ENCODE measurements around the gene CACNA1A. TPM values are rescaled to one million over a fixed set of nuclear protein-coding genes. Genes with fewer than 3 reads are reported as not detected.
"Not testable (repeated sequence)": the region's sequence is repeated elsewhere in the genome, so short reads cannot be mapped to it uniquely, and the experiment has no call there.

The CACNA1A gene
- total RNA-seq, 1 experiment from 2014 or later: not detected

GRCh38 chr19:13281567-13282291 is 224.6 kb downstream of the CACNA1A start:
- no peak for DNase-seq (ENCODE audit: low read depth, low spot score)
- in situ Hi-C loops (cut with HindIII; ENCODE audit: low pct_unique_long_range_greater_than_20kb, low sequenced_read_pairs): no loop called here

DNA sequence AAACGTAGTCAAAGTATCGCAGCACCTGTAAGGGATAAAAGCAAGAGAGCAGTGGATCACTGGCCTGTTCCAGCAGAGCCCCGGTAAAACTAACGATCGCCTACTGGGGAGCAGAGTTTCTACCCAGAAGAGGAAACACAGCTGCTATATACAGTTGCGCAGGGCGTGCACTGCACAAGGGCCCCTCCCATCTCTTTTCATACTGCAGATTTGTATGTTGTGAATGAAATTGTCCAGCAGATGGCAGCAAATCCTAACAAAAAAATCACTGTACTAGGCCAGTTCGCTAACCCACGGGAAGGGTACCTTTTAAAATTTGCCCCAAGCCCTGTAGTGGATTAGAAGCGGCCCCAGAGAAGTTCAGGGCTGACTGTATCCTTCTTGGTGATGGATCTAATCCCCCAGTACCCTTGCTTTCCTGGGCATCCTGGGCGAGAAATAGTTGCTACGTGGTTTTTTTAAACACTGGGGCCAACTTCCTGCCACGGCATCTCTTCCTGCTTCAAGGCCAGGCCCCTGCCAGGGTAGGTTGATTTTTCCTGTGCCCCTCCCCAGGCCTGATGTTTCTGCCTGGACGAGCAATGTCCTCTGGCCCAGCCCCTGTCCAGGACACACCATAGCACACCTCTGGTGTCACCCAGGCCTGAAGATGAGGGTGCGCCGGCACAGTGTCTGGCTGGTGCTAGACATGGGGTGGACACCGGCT is 229.0 kb downstream of the CACNA1A start:
- in situ Hi-C loops (cut with HindIII; ENCODE audit: low pct_unique_long_range_greater_than_20kb, low sequenced_read_pairs): no loop called here
- DNase-seq (ENCODE audit: low read depth, low spot score): peak; percentile 79

DNA sequence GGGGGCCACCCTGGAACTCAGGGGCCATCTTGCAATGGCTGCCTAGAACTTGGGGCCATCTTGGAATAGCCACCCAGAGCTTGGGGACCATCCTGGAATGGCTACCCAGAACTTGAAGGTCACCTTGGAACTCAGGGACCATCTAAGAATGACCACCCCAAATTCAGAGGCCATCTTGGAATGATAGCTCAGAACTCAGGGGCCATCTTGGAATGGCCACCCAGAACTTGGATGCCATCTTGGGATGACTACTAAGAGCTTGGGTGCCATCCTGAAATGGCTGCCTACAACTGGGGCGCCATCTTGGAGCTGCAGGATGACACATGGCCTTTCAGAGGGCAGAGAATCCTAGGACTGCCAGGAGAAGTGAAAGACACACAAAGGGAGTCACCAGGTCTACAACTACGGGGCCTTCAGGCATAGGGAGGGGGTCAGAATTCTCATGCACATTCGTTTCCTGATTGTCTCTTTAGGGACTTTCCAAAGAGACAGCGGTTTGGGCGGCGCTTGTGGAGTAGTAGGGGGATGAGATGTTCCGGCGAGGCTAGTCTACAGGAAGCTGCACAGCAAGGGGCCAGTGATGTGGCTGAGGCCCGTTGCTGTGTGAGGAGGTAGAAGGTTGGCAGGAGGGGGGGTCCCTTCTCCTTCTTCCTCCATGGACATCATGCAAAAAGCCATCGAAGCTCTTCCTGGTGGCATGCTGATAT is 231.1 kb downstream of the CACNA1A start:
- no peak for DNase-seq (ENCODE audit: low read depth, low spot score)
- in situ Hi-C loops (cut with HindIII; ENCODE audit: low pct_unique_long_range_greater_than_20kb, low sequenced_read_pairs): no loop called here

- in situ Hi-C loops (cut with HindIII; ENCODE audit: low pct_unique_long_range_greater_than_20kb, low sequenced_read_pairs): no loop called here
- no peak for DNase-seq (ENCODE audit: low read depth, low spot score)
These were observed 235.7 kb downstream of the CACNA1A start for GRCh38 chr19:13270514-13271105.

DNA sequence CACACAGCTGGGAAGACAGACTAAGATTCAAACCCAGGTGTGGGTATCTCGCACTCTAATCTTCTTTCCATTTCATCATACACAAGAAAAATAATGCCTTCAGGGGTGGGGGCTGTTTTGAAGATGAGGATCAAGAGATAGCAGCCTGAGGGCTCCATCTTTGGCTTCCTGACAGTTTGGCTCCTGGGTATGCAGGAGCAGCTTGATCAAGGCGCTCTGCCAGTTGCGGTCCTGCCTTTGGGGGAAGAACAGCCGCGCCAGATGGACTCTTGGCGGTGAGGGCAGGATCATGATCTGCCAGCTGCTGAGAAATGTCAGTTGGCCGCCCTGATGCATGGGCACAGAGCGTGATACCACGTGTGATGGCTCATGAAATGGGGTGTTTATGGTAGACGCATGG is 236.9 kb downstream of the CACNA1A start:
- in situ Hi-C loops (cut with HindIII; ENCODE audit: low pct_unique_long_range_greater_than_20kb, low sequenced_read_pairs): no loop called here
- no peak for DNase-seq (ENCODE audit: low read depth, low spot score)

DNA sequence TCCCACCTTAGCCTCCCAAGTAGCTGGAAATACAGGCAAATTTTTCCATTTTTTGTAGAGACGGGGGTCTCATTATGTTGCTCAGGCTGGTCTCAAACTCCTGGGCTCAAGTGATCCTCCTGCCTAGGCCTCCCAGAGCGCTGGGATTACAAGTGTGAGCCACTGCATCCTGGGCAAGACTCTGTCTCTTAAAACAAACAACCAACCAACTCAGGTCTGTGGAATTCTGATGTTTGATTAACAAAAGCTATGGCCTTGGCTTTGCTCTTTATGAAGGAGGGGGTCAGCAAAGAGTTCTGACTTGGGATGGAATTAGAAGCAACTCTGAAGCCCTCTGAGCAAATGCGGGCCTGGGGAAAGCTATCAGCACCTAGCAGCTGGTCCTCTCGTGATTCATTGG is 238.4 kb downstream of the CACNA1A start:
- in situ Hi-C loops (cut with HindIII; ENCODE audit: low pct_unique_long_range_greater_than_20kb, low sequenced_read_pairs): no loop called here
- DNase-seq (ENCODE audit: low read depth, low spot score): no peak

DNA sequence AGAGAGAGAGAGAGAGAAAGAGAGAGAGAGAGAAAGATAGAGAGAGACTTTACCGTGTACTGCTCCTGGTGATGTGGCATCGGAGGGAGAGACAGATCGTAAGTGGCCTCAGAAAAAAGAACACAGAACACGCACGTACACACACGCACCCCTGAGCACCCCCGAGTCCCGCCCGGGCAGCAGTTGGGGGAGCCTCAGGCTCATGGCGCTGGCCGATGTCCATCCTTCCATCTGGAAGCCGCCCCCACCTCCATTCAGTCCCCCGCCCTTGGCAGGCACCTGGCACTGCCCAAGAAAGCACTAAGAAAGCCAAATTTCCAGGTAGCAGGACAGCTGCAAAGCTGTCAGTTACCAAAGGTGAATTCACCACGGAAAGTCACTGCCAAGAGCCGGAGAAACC is 239.1 kb downstream of the CACNA1A start:
- in situ Hi-C loops (cut with HindIII; ENCODE audit: low pct_unique_long_range_greater_than_20kb, low sequenced_read_pairs): no loop called here
- DNase-seq (ENCODE audit: low read depth, low spot score): no peak

DNA sequence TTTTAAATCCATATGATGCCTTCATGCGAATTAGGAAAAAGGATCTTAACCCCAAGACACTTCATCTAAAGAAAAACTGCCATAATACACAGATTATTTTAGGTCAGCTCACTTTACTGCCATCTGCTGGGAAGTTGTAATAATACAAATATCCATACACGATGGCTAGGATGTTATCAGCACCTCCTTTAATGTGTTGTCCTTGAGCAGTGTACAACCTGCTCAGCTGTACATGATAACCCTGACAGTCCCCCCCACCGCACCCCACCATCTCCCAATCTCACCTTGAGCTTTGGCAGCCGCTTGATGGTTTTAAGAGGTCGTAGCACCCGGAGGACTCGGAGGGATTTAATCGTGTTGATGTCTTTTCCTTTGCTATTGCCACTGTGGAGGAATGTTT is 243.8 kb downstream of the CACNA1A start:
- peak; percentile 70 for DNase-seq (ENCODE audit: low read depth, low spot score)
- in situ Hi-C loops (cut with HindIII; ENCODE audit: low pct_unique_long_range_greater_than_20kb, low sequenced_read_pairs): no loop called here

GRCh38 chr19:13260883-13261653 is 245.2 kb downstream of the CACNA1A start:
- DNase-seq (ENCODE audit: low read depth, low spot score): peak; percentile 74
- in situ Hi-C loops (cut with HindIII; ENCODE audit: low pct_unique_long_range_greater_than_20kb, low sequenced_read_pairs): no loop called here

DNA sequence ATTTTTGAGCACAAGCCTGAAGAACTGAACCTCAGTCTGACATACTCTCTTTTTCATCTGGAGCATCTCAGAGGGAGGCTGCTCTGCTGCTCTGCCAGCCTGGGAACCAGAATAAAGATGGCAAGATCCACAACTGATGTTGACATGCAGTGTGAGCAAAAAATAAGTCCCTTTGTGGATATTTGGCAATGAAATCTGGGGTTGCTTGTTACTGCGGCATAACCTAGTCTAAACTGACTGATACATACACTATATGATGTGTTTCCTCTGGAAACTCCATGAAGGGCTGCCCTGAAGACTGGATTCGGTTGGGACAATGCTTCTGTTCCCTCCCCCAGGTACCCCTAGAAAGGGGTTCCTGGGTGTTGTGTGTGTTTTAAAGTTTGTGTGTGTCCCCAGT is 249.4 kb downstream of the CACNA1A start:
- no peak for DNase-seq (ENCODE audit: low read depth, low spot score)
- in situ Hi-C loops (cut with HindIII; ENCODE audit: low pct_unique_long_range_greater_than_20kb, low sequenced_read_pairs): no loop called here

DNA sequence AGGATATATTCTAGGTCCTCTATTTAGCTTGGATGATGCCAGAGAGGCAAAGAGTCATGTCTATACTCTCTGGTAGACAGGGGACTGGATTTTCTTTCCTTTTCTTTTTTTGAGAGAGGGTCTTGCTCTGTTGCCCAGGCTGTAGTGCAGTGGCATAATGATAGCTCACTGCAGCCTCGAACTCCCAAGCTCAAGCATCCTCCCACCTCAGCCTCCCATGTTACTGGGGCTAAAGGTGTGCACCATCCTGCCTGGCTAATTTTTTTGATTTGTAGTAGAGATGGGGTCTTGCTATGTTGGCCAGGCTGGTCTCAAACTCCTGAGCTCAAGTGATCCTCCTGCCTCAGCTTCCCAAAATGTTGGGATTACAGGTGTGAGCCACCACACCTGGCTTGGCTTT is 249.9 kb downstream of the CACNA1A start:
- DNase-seq (ENCODE audit: low read depth, low spot score); in situ Hi-C loops (cut with HindIII; ENCODE audit: low pct_unique_long_range_greater_than_20kb, low sequenced_read_pairs): not testable (repeated sequence)

- in situ Hi-C loops (cut with HindIII; ENCODE audit: low pct_unique_long_range_greater_than_20kb, low sequenced_read_pairs): no loop called here
- no peak for DNase-seq (ENCODE audit: low read depth, low spot score)
These were observed 250.6 kb downstream of the CACNA1A start for GRCh38 chr19:13255719-13256059.

DNA sequence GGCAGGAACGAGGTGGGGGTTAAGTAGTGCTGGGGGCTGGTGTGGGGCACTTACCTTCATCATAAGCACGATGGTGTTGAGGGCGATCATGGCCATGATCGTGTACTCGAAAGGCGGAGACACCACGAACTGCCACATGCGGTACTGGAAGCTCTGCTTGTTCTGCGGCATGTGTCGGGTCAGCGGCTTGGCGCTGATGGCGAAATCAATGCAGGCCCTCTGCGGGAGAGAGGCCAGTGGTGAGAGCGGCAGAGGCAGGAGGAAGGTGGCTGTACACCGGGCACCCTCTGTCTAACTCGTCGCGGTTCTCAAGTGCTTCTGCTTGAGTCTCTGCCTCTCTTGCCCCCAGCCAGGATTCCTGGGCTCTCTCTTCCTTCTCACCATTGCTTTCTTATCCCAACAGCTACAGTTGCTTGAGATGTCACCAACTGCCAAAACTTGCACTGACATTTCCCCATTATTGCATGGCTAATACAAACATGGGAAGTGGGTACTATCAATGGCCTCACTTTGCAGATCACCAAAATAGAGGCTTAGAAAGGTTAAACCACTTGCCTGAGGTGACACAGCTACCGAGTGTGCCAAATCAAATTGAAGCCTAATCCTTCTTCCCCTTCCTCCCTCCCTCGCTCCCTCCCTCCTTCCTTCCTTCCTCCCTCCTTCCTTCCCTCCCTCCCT is 251.1 kb downstream of the CACNA1A start:
- in situ Hi-C loops (cut with HindIII; ENCODE audit: low pct_unique_long_range_greater_than_20kb, low sequenced_read_pairs): no loop called here
- no peak for DNase-seq (ENCODE audit: low read depth, low spot score)

- in situ Hi-C loops (cut with HindIII; ENCODE audit: low pct_unique_long_range_greater_than_20kb, low sequenced_read_pairs): no loop called here
- peak; percentile 51 for DNase-seq (ENCODE audit: low read depth, low spot score)
These were observed 253.5 kb downstream of the CACNA1A start for GRCh38 chr19:13252569-13253335.

DNA sequence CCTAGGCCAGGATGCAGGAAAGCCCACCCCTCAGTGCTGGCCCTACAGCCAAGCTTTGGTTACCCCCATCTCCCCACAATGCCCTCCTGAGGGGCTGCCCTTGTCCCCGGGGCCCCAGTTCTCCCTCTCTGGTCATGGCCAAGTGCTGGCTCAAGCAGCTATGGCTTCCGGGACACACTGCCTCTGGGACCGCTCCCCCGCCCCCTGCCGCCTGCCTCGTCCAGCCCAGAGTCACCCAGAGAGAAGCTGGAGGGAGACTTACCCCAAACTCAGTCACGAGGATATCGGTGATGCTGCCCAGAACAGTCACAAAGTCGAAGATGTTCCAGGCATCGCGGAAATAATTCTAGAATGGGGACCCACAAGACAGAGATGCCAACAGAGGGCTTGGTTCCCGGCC is 261.4 kb downstream of the CACNA1A start:
- DNase-seq (ENCODE audit: low read depth, low spot score): no peak
- in situ Hi-C loops (cut with HindIII; ENCODE audit: low pct_unique_long_range_greater_than_20kb, low sequenced_read_pairs): no loop called here

DNA sequence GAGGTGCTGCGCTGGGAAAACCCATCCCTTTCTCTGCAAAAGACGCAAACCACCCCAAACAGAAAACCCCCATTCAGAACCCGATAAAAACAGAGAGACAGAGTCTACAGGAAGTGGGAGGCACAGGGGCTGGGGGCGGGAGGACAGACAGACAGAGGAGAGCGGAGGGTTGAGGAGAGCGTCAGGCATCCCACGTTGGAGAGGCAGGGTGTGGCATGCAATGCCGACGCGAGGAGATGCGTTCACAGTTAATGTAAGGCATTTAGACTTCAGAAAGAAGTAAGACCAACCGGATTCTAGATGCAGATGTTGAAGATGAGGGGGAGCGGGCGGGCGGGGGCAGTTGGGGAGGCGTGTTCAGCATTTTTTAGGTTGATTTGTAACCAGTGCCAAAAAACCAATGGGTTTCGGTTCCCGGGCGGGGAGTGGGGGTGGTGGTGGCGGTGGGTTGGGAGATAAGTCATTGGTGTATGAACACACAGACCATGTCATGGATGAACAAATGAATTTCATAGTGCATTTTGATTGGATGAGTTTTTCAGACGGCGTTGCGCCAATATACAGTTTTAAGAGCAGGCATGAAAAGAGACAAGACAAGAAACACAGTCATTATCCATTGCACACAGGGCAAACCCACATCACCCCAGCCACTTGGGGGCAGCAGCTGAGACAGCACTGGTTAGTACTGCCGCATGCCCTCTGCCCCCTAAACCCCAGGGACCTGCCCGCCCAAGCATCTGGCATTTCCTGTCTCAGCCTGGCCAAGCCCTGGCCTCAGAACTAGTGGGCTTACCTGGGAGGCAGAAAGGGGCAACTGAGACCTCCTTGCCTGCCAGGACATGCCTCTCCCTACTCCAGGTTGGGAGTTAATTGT is 264.8 kb downstream of the CACNA1A start:
- in situ Hi-C loops (cut with HindIII; ENCODE audit: low pct_unique_long_range_greater_than_20kb, low sequenced_read_pairs): no loop called here
- peak; percentile 48 for DNase-seq (ENCODE audit: low read depth, low spot score)
